Prostate gland (tissue), 2 donors: Measurements from ENCODE around the gene CTDSPL2.

Source experiments
- POLR2AphosphoS5 ChIP-seq: sonication (generic); formaldehyde crosslinking; IDR thresholded peaks from one replicate; pipeline ENCODE4 v1.6.1; 2017; ENCODE audit warnings: antibody characterized with exemption
- TF ChIP-seq, protein P1 (sequence below), 4 experiments: fragments of 200-600 bp in 2 of 4; fragments of 450-650 bp in 2 of 4; sonication (generic) in 2 of 4; IDR thresholded peaks; 1 replicate in 3 of 4; 2 replicates in 1 of 4; pipeline ENCODE4 v1.5.1; 2016 to 2019; ENCODE audit warnings: antibody characterized with exemption in 4 of 4, mild to moderate bottlenecking in 2 of 4, moderate library complexity in 2 of 4

DNA sequence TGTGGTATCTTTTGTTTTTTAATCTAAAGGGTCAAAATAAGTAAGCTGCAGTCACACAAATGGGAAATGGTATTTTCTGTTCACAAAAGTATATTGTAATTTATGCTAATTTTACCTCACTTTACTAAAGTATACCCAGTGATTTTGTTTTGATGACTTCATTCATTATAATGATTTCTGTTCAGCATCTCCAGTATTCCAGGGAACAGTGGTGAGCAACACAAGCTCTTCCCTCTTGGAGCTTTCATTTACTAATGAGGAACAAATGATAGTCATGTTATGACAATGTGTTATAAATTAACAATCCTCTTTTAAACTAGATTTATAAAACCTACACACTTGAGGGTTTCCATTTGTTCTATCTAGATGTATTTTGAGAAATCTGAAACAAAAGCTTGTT is 89.0 kb downstream of the CTDSPL2 start:
- TF ChIP-seq, protein P1, sequence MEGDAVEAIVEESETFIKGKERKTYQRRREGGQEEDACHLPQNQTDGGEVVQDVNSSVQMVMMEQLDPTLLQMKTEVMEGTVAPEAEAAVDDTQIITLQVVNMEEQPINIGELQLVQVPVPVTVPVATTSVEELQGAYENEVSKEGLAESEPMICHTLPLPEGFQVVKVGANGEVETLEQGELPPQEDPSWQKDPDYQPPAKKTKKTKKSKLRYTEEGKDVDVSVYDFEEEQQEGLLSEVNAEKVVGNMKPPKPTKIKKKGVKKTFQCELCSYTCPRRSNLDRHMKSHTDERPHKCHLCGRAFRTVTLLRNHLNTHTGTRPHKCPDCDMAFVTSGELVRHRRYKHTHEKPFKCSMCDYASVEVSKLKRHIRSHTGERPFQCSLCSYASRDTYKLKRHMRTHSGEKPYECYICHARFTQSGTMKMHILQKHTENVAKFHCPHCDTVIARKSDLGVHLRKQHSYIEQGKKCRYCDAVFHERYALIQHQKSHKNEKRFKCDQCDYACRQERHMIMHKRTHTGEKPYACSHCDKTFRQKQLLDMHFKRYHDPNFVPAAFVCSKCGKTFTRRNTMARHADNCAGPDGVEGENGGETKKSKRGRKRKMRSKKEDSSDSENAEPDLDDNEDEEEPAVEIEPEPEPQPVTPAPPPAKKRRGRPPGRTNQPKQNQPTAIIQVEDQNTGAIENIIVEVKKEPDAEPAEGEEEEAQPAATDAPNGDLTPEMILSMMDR (IDR thresholded peaks at IDR 0.05), result no peak
- TF ChIP-seq POLR2AphosphoS5, result no peak
